H9 (cell line): Measurements from ENCODE around the gene DOK5. TPM values are rescaled to one million over a fixed set of nuclear protein-coding genes. Genes with fewer than 3 reads are reported as not detected.

Source experiments
- DNase-seq: peaks from one replicate; pipeline ENCODE4 v3.0.0-alpha.2; 2017
- H2AFZ ChIP-seq: one replicate; pipeline ENCODE4 v1.6.1; 2013; ENCODE audit warnings: mild to moderate bottlenecking, low read length, control low read depth, moderate library complexity
- H2AK5ac ChIP-seq: 2 replicates; pipeline ENCODE4 v1.6.1; 2013; ENCODE audit warnings: low read length, control low read depth, mixed read lengths; ENCODE audit not compliant: insufficient read length
- H2BK120ac ChIP-seq: one replicate; pipeline ENCODE4 v1.6.1; 2013; ENCODE audit warnings: low read depth, mild to moderate bottlenecking, low read length, control low read depth, inconsistent platforms; ENCODE audit not compliant: poor library complexity, severe bottlenecking
- H2BK12ac ChIP-seq: 2 replicates; pipeline ENCODE4 v1.6.1; 2013; ENCODE audit warnings: low read length, control low read depth, mixed read lengths, low read depth; ENCODE audit not compliant: insufficient read length
- H2BK15ac ChIP-seq: 2 replicates; pipeline ENCODE4 v1.6.1; 2013; ENCODE audit warnings: low read depth, low read length, control low read depth
- H2BK20ac ChIP-seq: one replicate; pipeline ENCODE4 v1.6.1; 2013; ENCODE audit warnings: low read depth, mild to moderate bottlenecking, low read length, control low read depth, inconsistent platforms; ENCODE audit not compliant: poor library complexity, severe bottlenecking
- H2BK5ac ChIP-seq: 2 replicates; pipeline ENCODE4 v1.6.1; 2013; ENCODE audit warnings: low read length, control low read depth, mixed read lengths; ENCODE audit not compliant: insufficient read length
- H3K14ac ChIP-seq: 2 replicates; pipeline ENCODE4 v1.6.1; 2013; ENCODE audit warnings: low read length, control low read depth; ENCODE audit not compliant: insufficient read depth
- H3K18ac ChIP-seq: 2 replicates; pipeline ENCODE4 v1.6.1; 2013; ENCODE audit warnings: low read depth, mild to moderate bottlenecking, mixed read lengths, low read length, control low read depth; ENCODE audit not compliant: insufficient read length
- H3K23ac ChIP-seq: 2 replicates; pipeline ENCODE4 v1.6.1; 2013; ENCODE audit warnings: low read length, control low read depth, mixed read lengths, low read depth; ENCODE audit not compliant: insufficient read length
- H3K23me2 ChIP-seq: 2 replicates; pipeline ENCODE4 v1.6.1; 2013; ENCODE audit warnings: low read depth, mild to moderate bottlenecking, mixed read lengths, low read length, control low read depth; ENCODE audit not compliant: insufficient read length, poor library complexity, severe bottlenecking
- H3K27ac ChIP-seq: 2 replicates; pipeline ENCODE4 v1.5.1; 2013; ENCODE audit warnings: low read length, control low read depth, mixed read lengths, low read depth; ENCODE audit not compliant: insufficient read length
- H3K27me3 ChIP-seq: 2 replicates; pipeline ENCODE4 v1.6.1; 2013; ENCODE audit warnings: low read length, control low read depth, inconsistent platforms; ENCODE audit not compliant: insufficient read depth
- H3K4ac ChIP-seq: 2 replicates; pipeline ENCODE4 v1.6.1; 2013; ENCODE audit warnings: low read depth, mild to moderate bottlenecking, control low read depth, inconsistent platforms, low read length, moderate library complexity
- H3K4me1 ChIP-seq: 2 replicates; pipeline ENCODE4 v1.6.1; 2013; ENCODE audit warnings: low read length, control low read depth, inconsistent platforms; ENCODE audit not compliant: insufficient read depth
- H3K4me2 ChIP-seq: 2 replicates; pipeline ENCODE4 v1.6.1; 2013; ENCODE audit warnings: low read length, control low read depth, mixed read lengths; ENCODE audit not compliant: insufficient read length, insufficient read depth
- H3K56ac ChIP-seq: 2 replicates; pipeline ENCODE4 v1.6.1; 2013; ENCODE audit warnings: low read depth, mild to moderate bottlenecking, mixed read lengths, low read length, control low read depth; ENCODE audit not compliant: insufficient read length
- H3K79me1 ChIP-seq: 2 replicates; pipeline ENCODE4 v1.6.1; 2013; ENCODE audit warnings: low read depth, mild to moderate bottlenecking, moderate library complexity, low read length, control low read depth, inconsistent platforms; ENCODE audit not compliant: insufficient read depth, poor library complexity, severe bottlenecking
- H3K79me2 ChIP-seq: 2 replicates; pipeline ENCODE4 v1.6.1; 2013; ENCODE audit warnings: low read length, control low read depth, inconsistent platforms; ENCODE audit not compliant: insufficient read depth
- H3K9ac ChIP-seq: 2 replicates; pipeline ENCODE4 v1.6.1; 2013; ENCODE audit warnings: low read length, control low read depth, mixed read lengths; ENCODE audit not compliant: insufficient read length; ENCODE audit errors: extremely low read depth
- H3K9me3 ChIP-seq: one replicate; pipeline ENCODE4 v1.6.1; 2013; ENCODE audit warnings: low read depth, low read length, inconsistent platforms; ENCODE audit not compliant: control insufficient read depth
- H3T11ph ChIP-seq: one replicate; pipeline ENCODE4 v1.6.1; 2013; ENCODE audit warnings: mild to moderate bottlenecking, low read length, control low read depth, inconsistent platforms
- H4K20me1 ChIP-seq: one replicate; pipeline ENCODE4 v1.6.1; 2013; ENCODE audit not compliant: control insufficient read depth, insufficient read length, insufficient read depth
- H4K5ac ChIP-seq: 2 replicates; pipeline ENCODE4 v1.6.1; 2013; ENCODE audit warnings: low read depth, mild to moderate bottlenecking, mixed read lengths, low read length, control low read depth; ENCODE audit not compliant: insufficient read length
- H4K8ac ChIP-seq: replicated peaks from 2 replicates; pipeline ENCODE4 v1.6.1; 2013; ENCODE audit warnings: low read length, control low read depth, mixed read lengths, low read depth; ENCODE audit not compliant: insufficient read length
- H4K91ac ChIP-seq: 2 replicates; pipeline ENCODE4 v1.6.1; 2013; ENCODE audit warnings: low read depth, mild to moderate bottlenecking, moderate library complexity, mixed read lengths, low read length, control low read depth; ENCODE audit not compliant: insufficient read length
- H3K27ac Mint-ChIP-seq, 3 experiments: 2 replicates in 2 of 3; 3 replicates in 1 of 3; pipeline ENCODE4 v1.8.0; 2020 to 2021; ENCODE audit warnings: mixed read lengths in 3 of 3, mild to moderate bottlenecking in 1 of 3, moderate library complexity in 1 of 3
- H3K27me3 Mint-ChIP-seq: 2 replicates; pipeline ENCODE4 v1.8.0; 2021; ENCODE audit warnings: low read depth, mild to moderate bottlenecking, moderate library complexity, mixed read lengths
- H3K36me3 Mint-ChIP-seq, 3 experiments: 2 replicates in 2 of 3; 3 replicates in 1 of 3; pipeline ENCODE4 v1.8.0; 2020 to 2021; ENCODE audit warnings: low read depth in 3 of 3, mixed read lengths in 3 of 3; ENCODE audit not compliant: insufficient read depth in 1 of 3
- H3K4me1 Mint-ChIP-seq, 2 experiments: 2 replicates each; pipeline ENCODE4 v1.8.0; 2020; ENCODE audit warnings: mixed read lengths in 2 of 2
- H3K4me3 Mint-ChIP-seq, 2 experiments: 2 replicates in 1 of 2; 3 replicates in 1 of 2; pipeline ENCODE4 v1.8.0; 2020 to 2021; ENCODE audit warnings: mild to moderate bottlenecking in 2 of 2, mixed read lengths in 2 of 2, moderate library complexity in 1 of 2
- H3K9me3 Mint-ChIP-seq, 2 experiments: 2 replicates in 1 of 2; 3 replicates in 1 of 2; pipeline ENCODE4 v1.8.0; 2020; ENCODE audit warnings: mild to moderate bottlenecking in 2 of 2, mixed read lengths in 2 of 2, moderate library complexity in 1 of 2
- CTCF ChIP-seq: fragments of 200-600 bp; sonication (generic); conservative IDR thresholded peaks from 3 replicates; pipeline ENCODE4 v1.8.0; 2021; ENCODE audit warnings: antibody characterized with exemption, mild to moderate bottlenecking
- WGBS: extraction: QIAGEN DNeasy Blood & Tissue Kit; methylation state at CpG from one replicate; pipeline ENCODE4 v1.1.7; 2013; ENCODE audit warnings: missing lambda C conversion rate, low lambda C conversion rate, mixed read lengths; ENCODE audit not compliant: insufficient read length; ENCODE audit errors: extremely low coverage; 5-methylcytosine and 5-hydroxymethylcytosine counted together
- total RNA-seq: library from RNA; stranded (reverse); gene quantifications from 2 replicates; pipeline ENCODE4 v1.2.1, GENCODE V29; 2021

Gene DOK5
- total RNA-seq, 1 experiment from 2014 or later = 4.5 TPM

- no peaks in the 10 kb centered on the region for H3K4me1 ChIP-seq
- Mint-ChIP-seq H3K4me1 (peaks cover 0 to 2% of the 10 kb centered on the region in 2 experiments; a peak in 1 of 4 replicates), H3K27ac (no peak overlapping the region), H3K27me3 (no peaks in the 10 kb centered on the region), H3K36me3 (no peaks in the 10 kb centered on the region), H3K9me3 (no peaks in the 10 kb centered on the region), H3K4me3 (no peak overlapping the region; a peak in 1 of 5 replicates)
- no peak overlapping the region for H3K14ac ChIP-seq
- no peak for DNase-seq
- H2BK120ac ChIP-seq = no peak overlapping the region
- no peak overlapping the region for H4K8ac ChIP-seq
- H3K9ac ChIP-seq = no peak overlapping the region
- H3K27ac ChIP-seq = no peak overlapping the region
- no peak overlapping the region for H3K18ac ChIP-seq
- no peak overlapping the region for H2BK20ac ChIP-seq
- no peak overlapping the region for H3K56ac ChIP-seq
- H2BK5ac ChIP-seq = no peak overlapping the region
- H4K91ac ChIP-seq = no peak overlapping the region
- no peaks in the 10 kb centered on the region for H3K9me3 ChIP-seq
- no peak for TF ChIP-seq CTCF
- H3K23ac ChIP-seq = no peak overlapping the region
- no peaks in the 10 kb centered on the region for H3K79me2 ChIP-seq
- no peak overlapping the region for H3T11ph ChIP-seq
- no peak overlapping the region for H2BK15ac ChIP-seq
- H2AK5ac ChIP-seq = no peak overlapping the region
- no peak overlapping the region for H2BK12ac ChIP-seq
- H4K20me1 ChIP-seq = no peaks in the 10 kb centered on the region
- no CpG with 5 or more reads among the region's 8 CpGs for WGBS
- no peak overlapping the region for H4K5ac ChIP-seq
- H3K27me3 ChIP-seq = no peaks in the 10 kb centered on the region
- H3K23me2 ChIP-seq = no peaks in the 10 kb centered on the region
- no peak overlapping the region for H2AFZ ChIP-seq
- no peak overlapping the region for H3K4me2 ChIP-seq
- H3K4ac ChIP-seq = no peak overlapping the region
- H3K79me1 ChIP-seq = no peaks in the 10 kb centered on the region
Measured at GRCh38 chr20:54645445-54646155, 170.2 kb downstream of the DOK5 start.
